GM18517 (cell line): ENCODE data around the gene CACNB2.

Source experiments
- ATAC-seq: cut with Tn5 transposase; IDR thresholded peaks from one replicate; pipeline ENCODE4 v1.9.1; 2021; ENCODE audit warnings: mild to moderate bottlenecking, moderate library complexity; ENCODE audit not compliant: unreplicated experiment

The CACNB2 gene

GRCh38 chr10:18497806-18498369 is 357.7 kb downstream of the CACNB2 start:
- no peak for ATAC-seq

- ATAC-seq: no peak
These were observed 358.8 kb downstream of the CACNB2 start for GRCh38 chr10:18498998-18499397.

GRCh38 chr10:18500576-18500975 is 360.4 kb downstream of the CACNB2 start:
- ATAC-seq: no peak

- peak; percentile 90 for ATAC-seq
These were observed 361.0 kb downstream of the CACNB2 start for GRCh38 chr10:18501198-18501597.

GRCh38 chr10:18501629-18502028 is 361.4 kb downstream of the CACNB2 start:
- ATAC-seq: no peak

GRCh38 chr10:18504161-18504560 is 363.9 kb downstream of the CACNB2 start:
- no peak for ATAC-seq

GRCh38 chr10:18505456-18506118 is 365.4 kb downstream of the CACNB2 start:
- no peak for ATAC-seq

- no peak for ATAC-seq
These were observed 368.4 kb downstream of the CACNB2 start for GRCh38 chr10:18508587-18508986.

GRCh38 chr10:18514537-18514936 is 374.3 kb downstream of the CACNB2 start:
- ATAC-seq: no peak

- no peak for ATAC-seq
These were observed 376.6 kb downstream of the CACNB2 start for GRCh38 chr10:18516851-18517250.

GRCh38 chr10:18523025-18523424 is 382.8 kb downstream of the CACNB2 start:
- no peak for ATAC-seq

GRCh38 chr10:18523858-18524257 is 383.6 kb downstream of the CACNB2 start:
- ATAC-seq: no peak

- no peak for ATAC-seq
These were observed 387.5 kb downstream of the CACNB2 start for GRCh38 chr10:18527687-18528086.

GRCh38 chr10:18528292-18528691 is 388.1 kb downstream of the CACNB2 start:
- ATAC-seq: no peak

GRCh38 chr10:18532881-18533535 is 392.8 kb downstream of the CACNB2 start:
- no peak for ATAC-seq

- ATAC-seq: no peak
These were observed 393.7 kb downstream of the CACNB2 start for GRCh38 chr10:18533896-18534295.

GRCh38 chr10:18539335-18539734 is 399.1 kb downstream of the CACNB2 start:
- ATAC-seq: no peak

GRCh38 chr10:18540195-18540594 is 400.0 kb downstream of the CACNB2 start:
- no peak for ATAC-seq

GRCh38 chr10:18542832-18543231 is 402.6 kb downstream of the CACNB2 start:
- ATAC-seq: no peak

- no peak for ATAC-seq
These were observed 405.5 kb downstream of the CACNB2 start for GRCh38 chr10:18545621-18546305.

- no peak for ATAC-seq
These were observed 408.9 kb downstream of the CACNB2 start for GRCh38 chr10:18549105-18549504.

GRCh38 chr10:18551473-18551872 is 411.2 kb downstream of the CACNB2 start:
- no peak for ATAC-seq
